Hippocampal formation (tissue), 2 donors: ENCODE data around the gene PTPRM.

Experiments
- DNase-seq, 2 donors: peaks; one replicate each; lab custom pipeline; 2025; lab: John Stamatoyannopoulos, UW

Gene PTPRM

DNA sequence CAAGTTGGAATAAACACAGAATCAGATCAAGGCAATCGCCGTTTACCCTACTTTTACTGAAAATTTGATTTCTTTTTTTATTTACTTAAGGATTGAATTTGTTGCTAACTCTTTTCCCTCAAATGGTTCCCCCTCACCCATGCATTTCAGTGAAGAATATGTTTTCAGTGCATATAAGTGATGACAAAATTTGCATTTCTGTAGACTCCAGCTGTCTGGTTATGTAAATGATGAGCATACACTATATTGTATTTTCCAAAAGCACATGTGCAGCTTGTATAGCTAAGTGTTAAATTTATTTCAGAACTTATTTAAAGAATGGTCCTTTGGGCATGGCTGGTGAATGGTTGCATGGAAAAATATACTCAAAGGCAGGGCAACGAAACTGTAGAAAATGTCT is 437.7 kb downstream of the PTPRM start:
- no peak for DNase-seq

DNA sequence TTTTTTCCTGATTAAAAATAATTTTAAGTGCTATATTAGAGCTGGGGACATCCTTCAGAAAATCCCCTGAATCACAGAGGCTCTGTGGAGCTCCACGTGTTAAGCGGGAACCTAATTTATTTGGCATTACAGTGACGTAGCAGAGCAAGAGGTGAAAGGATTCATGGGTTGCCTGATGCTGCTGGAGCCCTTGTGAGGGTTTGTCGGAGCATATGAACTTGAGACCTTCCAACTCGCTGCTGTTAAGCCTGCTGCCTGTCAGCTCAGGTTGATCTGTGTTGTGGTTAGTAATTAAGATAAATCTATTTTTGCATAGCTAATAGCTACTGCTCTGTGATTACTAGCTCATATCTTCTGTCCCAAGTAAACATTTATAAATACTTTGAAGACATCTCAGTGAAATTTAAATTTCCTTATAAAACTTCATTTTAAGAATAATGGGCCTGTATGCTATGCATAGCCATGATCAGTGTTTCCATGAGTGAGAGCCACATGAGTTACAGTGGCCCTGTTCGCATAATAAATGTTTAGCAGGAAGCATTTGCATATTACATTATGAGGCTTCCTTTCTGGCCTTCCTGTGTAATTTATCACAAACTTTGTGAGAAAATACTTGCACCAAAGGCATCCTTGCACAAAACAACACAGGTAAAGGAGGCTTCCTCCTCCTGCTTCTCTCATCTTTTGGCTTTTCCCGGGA is 438.9 kb downstream of the PTPRM start:
- no peak for DNase-seq

DNA sequence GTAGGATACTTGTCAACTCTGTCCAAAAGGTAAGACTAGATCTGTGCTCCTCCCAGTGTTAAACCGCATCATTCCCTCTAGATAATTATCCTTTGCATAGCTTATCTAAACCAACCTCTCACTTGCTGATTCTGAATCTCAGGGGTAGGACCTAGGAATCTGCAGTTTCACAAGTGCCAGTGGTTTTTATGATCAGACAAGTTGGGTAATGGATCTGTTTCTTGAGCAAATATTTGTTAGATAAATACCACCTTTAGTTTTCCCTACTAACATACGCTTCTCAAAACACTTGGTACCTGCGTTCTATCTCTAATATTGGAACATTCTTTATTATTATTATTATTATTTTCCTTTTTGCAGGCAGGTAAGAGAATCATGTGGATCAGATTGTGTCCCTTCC is 439.9 kb downstream of the PTPRM start:
- no peak for DNase-seq

DNA sequence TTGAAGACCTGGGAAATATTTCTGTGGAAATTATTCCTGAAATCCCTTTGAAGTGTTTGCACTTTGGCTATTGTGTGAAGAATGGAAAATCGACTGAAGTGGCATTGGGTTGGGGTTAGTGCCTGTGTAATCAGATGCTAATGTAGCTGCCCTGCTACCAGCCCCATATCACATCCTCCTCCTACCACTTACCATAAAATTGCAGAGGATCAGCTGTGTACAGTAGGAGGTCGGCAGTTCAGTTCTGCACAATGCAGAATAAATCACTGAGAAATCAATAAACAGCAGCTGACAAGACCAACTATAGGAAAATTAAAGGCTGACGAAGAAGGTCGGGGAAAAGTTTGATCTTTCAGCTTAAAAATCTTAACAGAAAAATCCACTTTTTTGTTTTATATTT is 440.9 kb downstream of the PTPRM start:
- no peak for DNase-seq

DNA sequence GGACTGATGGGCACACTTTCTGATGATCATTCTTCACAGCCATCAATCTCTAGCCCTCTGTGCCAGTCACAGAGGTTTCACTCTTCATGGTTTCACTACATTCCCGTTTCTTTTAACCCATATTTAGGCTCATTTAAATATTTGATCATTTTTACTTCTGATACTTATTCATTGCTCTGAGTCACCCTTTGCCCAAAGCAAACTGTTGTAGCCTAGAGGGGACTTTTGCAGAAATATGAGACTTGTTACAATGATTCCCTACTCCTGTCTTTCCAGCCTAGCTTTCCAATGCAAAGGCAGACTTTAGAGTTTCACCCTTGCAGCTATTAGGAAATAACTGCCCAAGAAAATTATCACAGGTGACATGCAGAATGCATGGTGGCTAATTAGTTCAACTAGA is 444.2 kb downstream of the PTPRM start:
- DNase-seq, result no peak

DNA sequence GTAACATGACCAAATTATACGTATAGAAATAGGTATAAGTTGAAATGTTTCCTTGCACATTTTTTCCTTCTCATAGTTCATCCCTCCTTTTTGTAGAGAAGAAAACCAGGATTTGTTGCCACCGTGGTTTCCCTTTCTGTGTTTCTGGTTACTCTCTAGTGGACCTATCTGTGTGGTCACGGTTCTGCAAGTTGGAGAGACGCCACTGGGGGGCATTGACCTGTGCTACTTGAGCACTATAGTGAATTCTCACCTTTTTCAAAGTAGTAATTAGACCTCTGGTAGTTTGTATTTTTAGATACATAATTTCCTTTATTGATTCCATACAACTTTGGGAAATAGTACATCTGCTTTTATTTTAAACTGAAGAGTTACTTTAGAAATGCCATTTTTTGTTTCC is 444.8 kb downstream of the PTPRM start:
- no peak for DNase-seq

DNA sequence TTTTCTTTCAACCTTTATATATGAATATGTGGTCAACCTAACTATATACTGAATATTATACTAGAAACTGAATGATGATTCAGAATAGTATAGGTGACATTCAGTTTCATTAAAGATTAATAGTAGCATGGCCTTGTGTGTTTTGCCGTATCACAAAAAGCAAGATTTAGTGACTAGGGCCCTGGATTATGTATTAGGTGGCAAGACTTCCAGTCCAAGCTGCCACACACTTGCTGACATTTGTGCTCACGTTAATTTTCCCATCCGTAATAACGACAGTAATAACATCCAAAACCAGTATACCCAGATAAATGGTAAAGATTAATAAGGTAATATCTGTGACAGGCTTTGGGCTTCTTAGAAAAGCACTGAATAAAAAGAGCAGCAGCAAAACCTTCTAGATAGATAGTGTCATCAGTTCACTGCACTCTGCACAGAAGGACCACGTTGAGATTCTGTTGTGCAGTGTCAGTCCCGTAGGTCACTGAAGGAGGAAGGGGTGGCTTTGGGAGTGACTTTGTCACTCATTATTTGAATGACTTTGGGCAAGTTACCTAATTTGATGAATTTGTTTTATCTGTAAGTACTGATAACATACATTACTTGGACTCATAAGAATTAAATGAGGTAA is 451.7 kb downstream of the PTPRM start:
- no peak for DNase-seq

DNA sequence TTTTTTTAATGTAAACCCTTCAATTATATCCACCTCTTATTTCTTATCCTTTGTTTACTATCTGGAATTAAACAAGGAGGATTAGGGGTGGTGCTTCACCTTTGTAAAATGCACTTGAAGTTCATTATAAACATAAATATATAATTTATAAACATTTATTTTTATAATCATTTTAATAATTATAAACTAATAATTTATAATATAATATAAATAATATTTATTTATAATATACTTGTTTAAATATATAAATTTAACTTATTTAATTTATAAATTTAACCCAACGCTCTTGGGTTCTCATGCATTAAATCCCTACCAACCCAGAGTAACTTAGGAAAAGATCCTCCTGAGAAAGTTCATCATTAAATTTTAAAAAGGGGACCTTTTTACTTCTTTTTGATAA is 452.5 kb downstream of the PTPRM start:
- DNase-seq, result no peak

DNA sequence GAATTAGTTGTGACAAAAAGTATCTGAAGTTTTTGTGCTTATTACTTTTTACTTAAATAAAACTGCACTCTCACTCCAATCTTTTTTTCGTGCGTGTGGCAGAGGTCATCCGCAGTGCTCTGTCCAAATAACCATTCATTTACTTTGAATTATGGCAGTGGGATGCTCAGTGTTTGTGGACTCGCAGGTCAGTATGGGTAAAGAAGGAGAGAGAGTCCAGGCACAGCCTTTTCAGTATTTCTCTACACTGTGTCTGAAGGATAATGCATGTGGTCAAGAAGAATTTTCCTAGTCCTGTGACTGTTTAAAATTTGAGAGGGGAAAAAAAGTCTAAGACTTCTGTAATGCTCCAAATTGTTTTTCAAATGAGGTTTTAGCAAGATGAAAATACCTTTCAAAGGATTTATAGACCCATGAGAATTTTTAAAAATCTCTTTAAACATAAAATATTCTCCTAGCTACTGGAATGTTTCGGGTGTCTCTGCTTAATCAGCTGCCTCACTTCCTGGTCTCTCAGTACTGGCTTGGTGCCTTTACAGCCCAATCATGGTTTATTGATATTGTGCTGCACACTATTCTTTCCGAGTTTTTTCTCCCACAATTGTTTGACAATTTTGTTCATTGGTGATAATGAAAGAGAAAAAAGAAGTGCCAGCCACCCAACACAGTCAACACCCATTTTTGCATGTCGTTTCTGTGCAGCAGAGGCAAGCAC is 453.2 kb downstream of the PTPRM start:
- no peak for DNase-seq

DNA sequence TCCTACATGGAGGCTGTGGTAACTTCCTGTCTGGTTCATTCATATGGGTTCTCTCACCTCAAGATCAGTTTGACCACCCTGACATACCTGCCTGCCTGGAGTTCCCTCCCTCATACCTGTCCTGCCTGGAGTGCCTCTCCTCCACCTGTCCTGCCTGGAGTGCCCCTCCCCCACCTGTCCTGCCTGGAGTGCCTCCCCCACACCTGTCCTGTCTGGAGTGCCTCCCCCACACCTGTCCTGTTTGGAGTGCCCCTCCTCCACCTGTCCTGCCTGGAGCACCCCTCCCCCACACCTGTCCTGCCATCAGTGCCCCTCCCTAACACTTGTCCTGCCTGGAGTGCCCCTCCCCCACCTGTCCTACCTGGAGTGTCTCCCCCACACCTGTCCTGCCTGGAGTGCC is 461.9 kb downstream of the PTPRM start:
- DNase-seq, result no peak

DNA sequence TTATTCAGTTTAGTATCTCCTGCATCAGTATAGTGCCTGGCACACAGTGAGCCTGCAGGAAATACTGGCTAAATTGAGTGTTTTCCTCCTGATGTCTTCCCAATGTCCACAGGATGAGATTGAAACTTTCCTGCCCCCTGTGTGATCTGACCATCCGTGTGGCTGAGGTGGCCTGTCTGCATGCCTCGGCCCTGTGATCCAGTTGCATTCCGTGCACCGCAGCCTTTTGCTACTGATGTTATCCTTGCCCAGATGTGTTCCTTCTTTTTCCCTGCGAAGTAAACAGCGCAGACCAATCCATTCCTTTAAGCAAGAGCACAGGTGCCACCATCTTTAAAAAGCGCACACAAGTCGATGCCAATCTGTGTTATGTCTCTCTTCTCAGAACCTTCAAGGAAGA is 462.6 kb downstream of the PTPRM start:
- no peak for DNase-seq

DNA sequence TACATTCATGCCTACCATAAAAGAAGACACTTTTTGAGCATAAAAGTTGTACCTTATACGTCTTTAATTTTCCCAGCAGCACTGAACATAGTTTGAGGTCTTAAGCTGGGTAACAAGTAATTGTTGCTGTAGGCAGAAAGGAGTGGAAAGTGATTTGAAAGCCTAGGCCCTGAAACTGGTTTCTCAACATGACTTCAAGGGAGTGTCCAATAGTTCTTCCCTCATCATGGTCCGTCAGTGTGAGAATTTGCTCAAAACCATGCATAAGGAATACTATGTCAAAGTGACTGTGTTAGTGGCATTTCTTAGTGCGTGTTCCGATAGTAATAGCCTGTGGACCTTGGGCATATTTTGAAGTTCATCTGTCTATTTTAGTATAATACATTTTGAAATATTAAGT is 463.1 kb downstream of the PTPRM start:
- DNase-seq, result no peak

DNA sequence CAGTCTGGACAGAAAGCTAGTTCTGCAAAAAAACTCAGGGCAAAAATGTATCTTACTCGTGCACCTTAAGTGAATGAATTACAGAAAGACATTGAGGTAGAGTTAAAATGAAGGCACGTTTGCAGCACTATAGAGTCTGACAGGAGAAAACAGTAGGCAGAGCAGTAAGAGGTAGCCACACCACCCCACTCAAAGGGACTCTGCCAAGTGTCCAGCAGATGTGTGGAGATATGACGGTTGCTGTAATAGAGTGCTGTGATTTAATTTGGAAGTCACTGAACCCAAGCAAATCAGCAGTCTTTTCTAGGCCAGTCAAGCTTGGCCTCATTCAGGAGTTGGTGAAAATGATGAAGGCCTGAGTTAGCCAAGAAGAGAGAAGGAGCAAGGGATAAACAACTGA is 464.4 kb downstream of the PTPRM start:
- DNase-seq, result no peak

DNA sequence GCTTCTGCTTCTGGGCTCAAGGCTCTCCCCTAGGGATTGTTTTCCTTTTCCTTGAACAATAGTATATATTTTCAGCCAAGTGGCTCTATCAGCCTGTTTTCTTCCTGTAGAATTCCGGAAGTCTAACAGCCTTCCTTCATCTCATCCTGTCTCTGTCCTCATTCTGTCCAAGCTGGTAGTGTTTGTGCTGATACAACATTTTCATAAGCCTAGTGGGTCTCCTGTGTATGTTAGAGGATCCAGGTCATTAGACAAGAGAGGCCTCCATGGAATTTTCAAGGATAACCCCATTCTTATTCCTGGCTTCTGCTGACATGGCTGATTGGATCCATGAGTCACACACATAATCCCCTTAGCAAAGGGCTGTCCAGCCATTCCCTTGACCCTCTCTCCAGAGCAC is 467.6 kb downstream of the PTPRM start:
- no peak for DNase-seq

DNA sequence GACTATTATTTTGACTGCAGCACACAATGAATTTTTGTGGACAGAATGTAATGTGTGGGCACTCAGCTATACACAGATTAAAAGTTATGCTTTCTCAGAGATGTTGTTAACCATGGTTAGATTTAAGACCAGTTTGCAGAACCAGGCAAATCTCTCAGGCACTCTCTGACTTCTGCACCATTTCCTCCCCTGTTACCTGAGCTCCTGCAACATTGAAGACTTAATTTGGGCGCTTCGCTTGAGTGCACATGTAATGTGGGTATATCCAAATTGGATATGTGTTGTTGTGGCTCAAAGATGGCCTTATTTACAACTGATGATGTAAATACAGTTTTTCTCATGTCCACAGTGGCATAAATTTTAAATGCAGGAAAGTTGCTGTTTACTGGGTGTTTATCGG is 469.4 kb downstream of the PTPRM start:
- no peak for DNase-seq

DNA sequence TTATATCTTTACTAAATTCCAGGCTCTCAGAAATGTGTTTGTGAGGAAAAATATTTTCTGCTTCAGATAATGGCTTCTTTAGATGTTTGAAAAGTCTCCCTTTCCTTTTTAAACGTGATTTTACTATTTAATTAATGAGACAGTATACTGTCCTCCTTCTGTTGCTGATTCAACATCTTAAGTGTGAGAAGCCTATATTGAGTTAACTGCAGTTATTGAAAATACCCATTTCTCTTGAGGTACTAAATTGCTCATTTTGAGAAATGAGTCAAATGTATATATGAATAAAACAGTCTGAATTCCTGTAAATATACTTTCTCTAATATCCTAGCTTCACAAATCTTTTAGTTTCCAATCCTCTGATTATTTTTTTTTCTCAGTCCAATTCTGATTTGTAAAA is 470.2 kb downstream of the PTPRM start:
- no peak for DNase-seq

DNA sequence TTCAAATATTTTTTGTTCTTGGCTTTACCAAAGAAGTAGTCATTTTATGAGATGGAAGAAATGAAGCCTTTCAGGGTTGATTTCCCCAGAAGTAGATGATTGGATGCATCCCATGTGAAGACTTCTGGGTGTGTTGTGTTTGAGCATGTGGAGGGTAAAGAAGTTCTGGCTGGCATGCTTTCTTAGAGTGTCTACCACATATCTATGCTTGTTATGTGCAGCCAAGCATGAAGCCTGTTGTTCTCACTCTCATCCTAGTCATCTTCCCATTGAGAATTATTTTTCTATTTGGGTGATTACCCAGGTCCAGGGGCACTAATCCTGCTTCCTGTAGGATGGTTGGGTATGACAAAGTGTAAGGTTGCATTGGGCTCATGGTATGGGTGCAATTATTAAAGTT is 472.9 kb downstream of the PTPRM start:
- DNase-seq, result no peak

DNA sequence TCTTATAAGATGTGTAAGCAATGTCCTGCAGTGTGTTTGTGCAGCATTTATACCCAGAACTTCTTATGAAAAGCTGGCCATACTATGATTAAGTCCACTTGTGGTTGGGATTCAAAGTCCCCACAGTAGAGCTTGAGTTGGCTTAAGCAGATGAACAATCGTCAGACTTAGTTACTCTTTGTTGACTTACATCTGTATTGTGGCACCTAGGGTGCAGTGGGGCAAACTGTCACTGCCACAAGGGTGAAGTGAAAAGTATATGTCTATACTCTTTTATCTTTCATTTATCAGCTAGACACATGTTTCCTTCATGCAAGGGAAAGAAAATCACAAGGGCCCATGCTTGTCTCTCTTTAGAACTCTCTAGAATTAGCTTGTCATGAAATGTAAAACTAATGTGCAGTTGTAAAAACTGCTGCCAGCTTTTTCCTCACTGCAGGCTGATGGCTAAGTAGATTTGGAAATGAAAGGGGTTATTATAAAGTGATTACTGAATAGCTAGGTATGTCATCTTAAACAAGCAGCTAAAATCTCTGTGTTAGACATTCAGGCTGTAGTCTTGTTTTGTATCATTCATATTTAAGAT is 474.5 kb downstream of the PTPRM start:
- DNase-seq, result no peak

DNA sequence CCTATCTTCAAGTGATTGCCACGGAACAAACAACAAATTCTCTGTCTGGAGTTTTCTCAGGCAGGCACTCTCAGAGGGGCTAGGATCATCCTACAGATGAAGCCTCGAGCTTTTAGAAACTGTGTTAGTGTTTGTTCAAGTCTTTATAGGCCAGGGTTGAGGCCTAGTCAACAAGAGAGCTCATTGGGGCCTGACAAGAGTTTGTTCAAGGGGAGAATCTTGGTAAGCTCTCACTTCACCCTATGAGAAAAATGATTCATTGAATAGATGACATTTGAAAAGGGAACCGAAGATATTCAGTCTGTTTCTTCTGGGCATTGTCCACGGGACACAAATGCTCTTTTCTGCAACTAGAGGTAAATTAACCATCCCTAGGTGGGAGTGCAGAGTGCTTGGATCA is 476.9 kb downstream of the PTPRM start:
- no peak for DNase-seq

DNA sequence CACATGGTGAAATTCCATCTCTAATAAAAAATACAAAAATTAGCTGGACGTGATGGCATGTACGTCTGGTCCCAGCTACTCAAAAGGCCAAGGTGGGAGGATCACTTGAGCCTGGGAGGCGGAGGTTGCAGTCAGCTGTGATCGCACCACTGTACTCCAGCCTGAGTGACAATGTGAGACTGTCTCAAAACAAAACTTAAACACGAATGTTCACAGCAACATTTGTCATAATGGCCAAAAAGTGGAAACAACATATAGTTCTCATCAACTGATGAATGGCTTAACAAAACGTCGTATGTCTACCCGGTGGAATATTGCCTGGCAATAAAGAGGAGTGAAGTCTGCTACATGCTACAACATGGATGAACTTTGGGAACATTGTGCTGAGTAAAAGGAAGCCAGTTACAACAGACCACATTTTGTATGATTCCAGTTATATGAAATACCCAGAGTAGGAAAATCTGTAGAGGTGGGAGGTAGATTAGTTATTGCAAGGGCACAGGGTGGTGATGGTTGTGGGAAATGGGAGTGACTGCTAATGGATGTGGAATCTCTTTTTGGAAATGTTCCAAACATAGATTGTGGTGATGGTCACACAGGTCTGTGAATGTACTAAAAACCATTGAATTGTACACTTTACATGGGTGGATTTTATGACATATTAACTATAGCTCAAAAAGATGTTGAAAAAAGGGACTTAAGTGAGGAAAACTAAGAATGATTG is 478.2 kb downstream of the PTPRM start:
- no peak for DNase-seq

DNA sequence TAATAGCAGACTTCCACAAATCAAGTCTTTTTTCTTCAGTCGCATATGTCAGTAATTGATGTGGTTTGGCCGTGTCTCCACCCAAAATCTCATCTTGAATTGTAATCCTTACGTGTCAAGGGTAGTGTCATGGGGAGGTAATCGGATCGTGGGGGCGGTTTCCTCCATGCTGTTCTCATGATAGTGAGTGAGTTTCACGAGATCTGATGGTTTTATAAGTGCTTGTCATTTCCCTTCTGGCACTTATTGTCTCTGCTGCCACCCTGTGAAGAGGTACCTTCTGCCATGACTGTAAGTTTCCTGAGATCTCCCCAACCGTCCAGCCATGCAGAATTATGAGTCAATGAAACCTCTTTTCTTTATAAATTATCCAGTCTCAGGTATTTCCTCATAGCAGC is 478.8 kb downstream of the PTPRM start:
- no peak for DNase-seq

DNA sequence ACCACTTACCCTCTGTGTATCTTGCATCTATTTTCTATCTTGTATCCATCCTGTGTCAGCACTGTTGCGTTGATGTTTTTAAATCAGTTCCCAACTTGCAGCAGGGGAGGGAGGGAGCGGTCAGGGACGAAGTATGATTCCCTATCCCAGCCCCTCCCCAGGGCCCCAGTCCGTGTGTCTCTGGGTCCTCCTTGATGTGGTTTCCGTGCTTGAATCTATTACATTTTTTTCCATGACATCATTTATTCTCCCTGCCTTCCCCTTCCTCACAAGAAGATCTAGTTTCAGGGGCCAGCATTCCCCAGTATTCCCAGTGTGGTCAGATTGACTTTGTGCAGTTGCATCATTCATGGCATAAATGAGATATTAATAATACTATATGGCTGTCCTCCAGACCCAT is 479.3 kb downstream of the PTPRM start:
- no peak for DNase-seq
